NCI-H1048 (cell line): ENCODE measurements around the gene FXYD7.
"Not testable (repeated sequence)": the region's sequence is repeated elsewhere in the genome, so short reads cannot be mapped to it uniquely, and the experiment has no call there.

Experiments
- DNase-seq: peaks from one replicate; lab custom pipeline; 2025; lab: John Stamatoyannopoulos, UW

The FXYD7 gene

DNA sequence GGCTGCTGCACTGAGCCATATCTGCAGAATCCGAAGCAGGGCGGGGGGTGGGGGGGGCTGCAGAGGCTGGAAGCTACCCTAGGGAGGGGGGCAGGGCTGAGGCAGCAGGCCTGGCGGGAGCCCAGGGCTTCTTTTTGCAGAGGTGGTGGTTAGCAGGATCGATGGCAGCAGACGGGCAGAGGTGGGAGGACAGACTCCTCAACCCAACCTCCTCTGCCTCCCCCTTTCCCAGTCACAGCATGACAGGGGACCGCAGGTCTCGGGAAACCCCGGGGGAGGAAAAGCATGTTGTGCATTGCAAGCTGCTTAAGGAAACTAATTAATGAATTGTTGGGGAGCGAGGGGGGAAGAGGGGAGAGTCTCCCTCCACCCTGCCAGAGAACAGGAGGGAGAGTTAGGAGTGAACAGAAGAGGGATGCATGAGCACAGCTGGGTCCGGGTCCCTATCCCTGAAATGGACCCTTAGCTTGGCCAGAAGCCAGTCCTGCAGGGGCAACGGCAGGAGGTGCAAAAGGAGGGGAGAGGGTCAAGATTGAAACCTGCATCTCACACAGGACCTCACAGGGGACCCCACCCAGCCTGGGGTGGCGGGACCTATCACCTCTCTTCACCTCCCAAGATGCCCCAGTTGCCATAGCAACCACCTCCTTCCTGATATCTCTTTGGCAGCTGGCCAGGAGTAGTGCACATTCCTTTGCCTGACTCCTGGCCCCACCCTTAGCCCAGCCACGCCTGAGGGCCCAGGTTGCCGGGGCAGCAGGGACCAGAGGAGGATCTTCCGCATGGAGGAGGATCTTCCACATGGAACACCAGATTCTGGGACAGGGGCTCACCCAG is 1.8 kb downstream of the FXYD7 start:
- no peak for DNase-seq

DNA sequence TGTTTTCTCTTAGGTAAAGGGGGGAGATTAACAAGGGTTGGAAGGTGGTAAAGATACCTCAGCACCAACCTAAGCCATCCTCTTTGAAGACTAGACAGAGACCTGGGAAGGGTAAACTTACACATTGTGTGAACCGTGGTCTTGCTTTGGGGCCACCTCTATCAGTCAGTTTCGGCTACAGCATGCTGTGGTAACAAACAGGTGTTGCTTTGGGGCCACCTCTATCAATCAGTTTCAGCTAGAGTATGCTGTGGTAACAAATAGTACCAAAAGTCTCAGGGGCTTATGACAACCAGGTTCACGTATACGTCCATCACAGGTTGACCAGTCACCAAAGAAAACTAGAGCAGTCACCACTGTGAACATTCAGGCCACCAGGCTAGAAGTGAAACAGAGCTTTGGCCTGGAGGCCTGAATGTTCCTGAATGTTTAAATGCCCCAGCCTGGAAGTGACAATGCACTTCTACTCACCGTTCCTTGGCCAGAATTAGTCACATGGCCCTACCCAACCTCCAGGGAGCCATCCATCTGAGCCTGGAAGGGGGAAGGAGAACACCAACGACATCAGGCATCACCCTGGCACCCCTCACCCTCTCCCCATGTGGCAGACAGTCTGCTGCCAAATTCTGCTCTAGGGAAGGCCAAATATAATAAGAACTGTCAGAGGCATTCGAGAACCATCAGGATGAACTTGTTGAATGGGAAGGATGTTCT is 3.8 kb downstream of the FXYD7 start:
- no peak for DNase-seq

DNA sequence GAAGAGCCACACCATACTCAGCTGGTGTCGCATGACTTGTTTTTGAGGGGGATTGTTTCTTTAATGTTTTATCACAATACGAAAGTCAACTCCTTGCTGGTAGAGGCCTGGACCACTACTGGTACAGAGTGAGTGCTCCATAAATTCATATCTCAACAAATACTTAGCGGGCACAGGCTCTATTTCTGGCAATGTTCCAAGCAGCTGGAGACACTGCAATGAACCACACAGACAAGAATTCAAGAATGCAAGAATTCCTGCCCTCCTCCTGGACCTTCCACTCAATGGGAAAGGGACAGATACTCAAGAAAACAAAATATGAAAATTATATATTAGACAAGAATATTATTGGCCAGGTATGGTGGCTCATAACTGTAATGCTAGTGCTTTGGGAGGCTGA is 6.4 kb downstream of the FXYD7 start:
- no peak for DNase-seq

- no peak for DNase-seq
Observed at GRCh38 chr19:35150445-35150844, 7.4 kb downstream of the FXYD7 start.

- no peak for DNase-seq
Observed at GRCh38 chr19:35151273-35152065, 8.4 kb downstream of the FXYD7 start.

DNA sequence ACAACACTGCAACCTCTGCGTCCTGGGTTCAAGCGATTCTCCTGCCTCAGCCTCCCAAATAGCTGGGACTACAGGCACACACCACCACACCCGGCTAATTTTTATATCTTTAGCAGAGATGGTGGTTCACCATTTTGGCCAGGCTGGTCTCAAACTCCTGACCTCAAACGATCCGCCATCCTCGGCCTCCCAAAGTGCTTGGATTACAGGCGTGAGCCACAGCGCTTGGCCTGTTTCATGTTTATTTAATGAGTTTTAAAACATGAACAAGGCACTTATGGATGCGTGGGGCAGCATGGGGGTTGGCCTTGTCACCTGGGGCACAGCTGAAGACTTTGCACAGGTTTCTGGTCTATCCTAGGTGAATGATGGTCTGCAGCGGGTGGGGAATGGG is 10.1 kb downstream of the FXYD7 start:
- not testable (repeated sequence) for DNase-seq

DNA sequence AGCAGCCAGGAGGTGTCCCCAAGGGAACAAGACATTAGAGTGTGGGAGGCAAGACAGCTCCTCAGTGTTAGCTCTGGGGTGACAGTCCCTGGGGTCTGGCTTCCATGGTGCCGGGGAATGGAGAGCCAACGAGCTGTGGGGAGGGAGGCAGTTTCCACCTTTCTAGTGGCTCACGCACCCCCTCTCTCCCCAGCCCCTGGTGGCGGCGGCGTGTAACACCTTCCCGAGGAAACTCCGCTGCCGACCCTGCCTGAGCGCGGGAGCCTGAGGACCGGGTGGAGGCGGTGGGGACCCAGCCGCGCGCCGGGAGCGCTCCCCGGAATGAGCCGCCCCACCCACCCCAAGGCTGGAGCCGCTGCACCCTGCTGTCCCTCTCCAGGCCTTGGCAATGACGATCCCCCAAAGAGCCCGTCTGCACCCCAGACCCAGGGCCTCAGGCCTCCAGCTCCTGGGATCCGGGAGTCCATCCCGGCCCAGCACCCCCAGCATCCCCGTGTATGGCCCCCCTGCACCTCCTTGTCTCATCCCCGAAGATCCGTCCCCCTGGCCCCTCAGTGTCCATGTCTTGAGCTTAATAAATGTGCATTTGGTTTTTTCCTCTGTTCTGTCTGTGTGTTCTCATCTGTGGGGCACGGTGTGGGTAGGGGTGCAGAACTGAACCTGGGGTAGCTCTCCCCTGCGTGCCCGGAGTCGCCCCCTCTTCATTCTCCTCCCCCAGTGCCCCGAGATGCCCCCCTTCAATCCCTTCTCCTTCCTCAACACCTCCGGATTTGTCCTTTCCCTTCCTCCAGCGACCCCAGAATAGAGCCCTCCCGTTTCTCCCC is 10.9 kb downstream of the FXYD7 start:
- DNase-seq, result no peak

- no peak for DNase-seq
Observed at GRCh38 chr19:35154525-35155406, 11.7 kb downstream of the FXYD7 start, which contains the start of gene FXYD5. Gene FXYD5, plus strand, starts transcription at chr19:35154735. Its CDS starts 816 bp downstream, at chr19:35155551.

- DNase-seq, result no peak
Observed at GRCh38 chr19:35155441-35155840, 12.4 kb downstream of the FXYD7 start.

- DNase-seq, result no peak
Observed at GRCh38 chr19:35155981-35156672, 13.1 kb downstream of the FXYD7 start.

- DNase-seq, result no peak
Observed at GRCh38 chr19:35156673-35157014, 13.6 kb downstream of the FXYD7 start.

DNA sequence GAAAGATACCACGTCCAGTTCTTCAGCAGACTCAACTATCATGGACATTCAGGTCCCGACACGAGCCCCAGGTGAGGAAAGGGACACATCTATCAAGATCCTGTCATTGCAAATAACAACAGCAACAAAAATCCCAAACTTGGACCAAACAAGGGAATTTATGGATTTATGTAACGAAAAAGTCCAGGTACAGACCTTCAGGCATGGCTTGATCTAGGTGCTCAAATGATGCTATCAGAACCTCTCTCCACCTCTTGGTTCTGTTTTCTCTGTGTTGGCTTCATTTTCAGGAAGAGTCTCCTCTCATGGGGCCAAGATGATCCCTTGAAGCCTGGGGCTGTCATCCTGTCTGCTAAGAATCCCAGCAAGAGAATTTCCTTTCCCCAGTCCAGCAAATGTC is 14.4 kb downstream of the FXYD7 start:
- DNase-seq, result no peak

DNA sequence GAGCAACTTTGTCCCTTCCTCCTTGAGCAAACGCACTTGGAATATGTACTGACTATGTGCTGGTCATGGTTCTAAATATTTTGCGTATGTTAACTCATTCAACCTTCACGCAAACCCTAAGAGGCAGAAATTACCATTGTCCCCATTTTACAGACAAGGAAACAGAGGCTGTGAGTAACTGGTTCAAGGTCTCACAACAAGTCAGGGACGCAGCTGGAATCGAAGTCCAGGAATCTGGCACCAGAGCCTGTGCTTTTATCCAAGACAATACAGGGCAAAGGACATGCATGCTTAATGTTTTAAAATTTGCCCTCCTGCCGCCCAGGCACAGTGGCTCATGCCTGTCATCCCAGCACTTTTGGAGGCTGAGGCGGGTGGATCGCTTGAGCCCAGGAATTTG is 16.6 kb downstream of the FXYD7 start:
- no peak for DNase-seq

- no peak for DNase-seq
Observed at GRCh38 chr19:35160629-35161433, 17.8 kb downstream of the FXYD7 start.

DNA sequence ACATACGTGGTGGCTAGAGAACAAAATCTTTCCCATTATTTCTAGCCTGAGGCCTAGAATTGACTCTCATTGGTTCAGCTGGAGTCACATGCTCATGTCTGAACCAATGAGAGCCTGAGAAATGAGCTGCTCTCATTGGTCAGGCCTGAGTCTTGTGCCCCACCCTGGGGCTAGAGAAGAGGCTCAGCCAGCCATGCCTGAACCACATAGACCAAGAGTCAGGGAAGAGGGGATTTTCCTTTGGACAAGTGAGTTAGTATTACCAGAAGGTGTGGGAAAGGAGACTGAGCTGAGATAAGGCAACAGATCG is 18.3 kb downstream of the FXYD7 start:
- no peak for DNase-seq

DNA sequence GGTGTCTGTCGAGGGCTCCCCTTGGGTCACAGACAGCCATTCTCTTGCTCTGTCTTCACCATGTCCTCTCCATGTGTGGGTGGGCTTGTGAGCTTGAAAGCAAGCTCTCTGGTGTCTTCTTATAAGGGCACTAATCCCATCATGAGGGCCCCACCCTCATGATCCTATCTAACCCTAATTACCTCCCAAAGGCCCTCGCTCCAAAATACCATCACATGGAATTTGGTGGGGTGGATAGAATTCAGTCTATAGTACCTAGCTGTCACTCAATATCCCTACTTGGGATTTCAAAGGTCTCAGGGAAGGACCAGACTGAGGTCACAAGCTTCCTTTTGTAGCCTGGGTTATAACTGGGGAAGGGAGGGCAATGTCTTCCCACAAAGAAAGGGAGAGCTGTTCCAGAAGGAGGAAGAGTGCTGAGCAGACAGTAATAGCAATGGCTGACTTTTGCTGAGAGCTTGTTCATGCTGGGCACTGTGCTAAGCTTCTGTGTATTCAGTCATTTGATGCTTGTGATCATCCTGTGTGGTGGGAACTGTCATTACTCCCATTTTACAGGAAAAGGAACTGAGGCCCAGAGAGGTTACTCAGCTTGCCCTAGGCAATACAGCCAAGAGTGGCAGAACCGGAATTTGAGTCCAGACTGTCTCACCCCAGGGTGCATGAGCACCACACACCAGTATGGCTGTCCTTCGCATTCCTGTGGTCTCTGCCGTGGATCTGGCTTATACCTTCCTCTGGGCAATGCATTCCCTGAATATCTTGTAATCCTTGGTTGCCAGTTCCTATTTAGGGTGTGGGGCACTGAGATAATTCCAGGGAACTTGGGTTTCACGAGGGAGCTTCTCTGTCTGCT is 19.6 kb downstream of the FXYD7 start:
- DNase-seq, result no peak

DNA sequence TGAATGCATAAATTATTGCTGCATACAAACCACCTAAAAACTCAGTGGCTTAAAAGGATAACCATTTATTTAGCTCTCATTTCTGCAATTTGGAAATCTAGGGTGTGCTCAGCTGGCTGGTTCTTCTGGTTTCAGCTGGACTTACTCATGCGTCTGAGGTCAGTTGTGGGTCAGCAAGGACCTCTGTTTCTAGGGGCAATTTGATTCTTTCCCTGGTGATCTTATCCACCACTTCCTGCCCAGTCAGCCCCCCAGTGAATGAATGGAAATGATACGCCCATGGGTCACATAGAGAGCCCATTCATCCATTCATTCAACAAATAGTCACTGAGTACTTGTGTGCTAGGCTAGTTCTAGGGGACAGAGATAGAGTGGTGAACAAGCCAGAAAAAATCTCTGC is 21.4 kb downstream of the FXYD7 start:
- no peak for DNase-seq

- no peak for DNase-seq
Observed at GRCh38 chr19:35165200-35166058, 22.4 kb downstream of the FXYD7 start.
